NCI-H2081 treated with DMSO at 0.1 percent for 48 hours (cell line): Measurements from ENCODE around the gene ORAI3.

Experiments used
- DNase-seq: peaks from one replicate; lab custom pipeline; 2025; lab: John Stamatoyannopoulos, UW

Gene ORAI3

DNA sequence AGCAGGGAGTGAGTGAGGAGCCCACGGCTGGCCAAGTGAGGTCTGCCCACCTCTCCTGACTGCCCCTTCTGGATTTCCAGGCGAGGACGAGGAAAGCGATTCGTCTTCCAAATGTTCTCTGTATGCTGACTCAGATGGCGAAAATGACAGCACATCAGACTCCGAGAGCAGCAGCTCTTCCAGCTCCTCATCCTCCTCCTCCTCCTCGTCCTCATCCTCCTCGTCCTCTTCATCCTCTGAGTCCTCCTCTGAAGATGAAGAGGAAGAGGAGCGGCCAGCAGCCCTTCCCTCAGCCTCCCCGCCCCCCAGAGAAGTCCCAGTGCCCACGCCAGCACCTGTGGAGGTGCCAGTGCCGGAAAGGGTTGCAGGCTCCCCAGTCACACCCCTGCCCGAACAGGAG lies 22.4 kb downstream of the ORAI3 start:
- no peak for DNase-seq

- DNase-seq: no peak
These were observed 24.0 kb downstream of the ORAI3 start for GRCh38 chr16:30972872-30973271.

- DNase-seq: no peak
These were observed 25.5 kb downstream of the ORAI3 start for GRCh38 chr16:30974348-30974747.

GRCh38 chr16:30976486-30976885 lies 27.6 kb downstream of the ORAI3 start:
- no peak for DNase-seq

GRCh38 chr16:30977502-30977901 lies 28.6 kb downstream of the ORAI3 start:
- no peak for DNase-seq

GRCh38 chr16:30979170-30980022 lies 30.5 kb downstream of the ORAI3 start:
- no peak for DNase-seq

DNA sequence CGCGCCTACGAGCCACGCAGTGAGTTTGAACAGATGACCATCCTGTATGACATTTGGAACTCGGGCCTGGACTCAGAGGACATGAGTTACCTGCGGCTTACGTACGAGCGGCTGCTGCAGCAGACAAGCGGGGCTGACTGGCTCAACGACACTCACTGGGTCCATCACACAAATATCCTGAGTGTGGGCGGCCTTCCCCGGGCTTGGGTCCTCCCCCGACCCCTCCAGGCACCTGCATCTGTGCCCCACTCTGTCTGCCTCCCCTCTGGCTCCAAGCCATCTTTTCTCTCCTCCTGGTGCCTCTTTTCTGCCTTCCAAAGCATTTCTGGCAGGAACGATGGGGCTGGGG lies 31.1 kb downstream of the ORAI3 start:
- DNase-seq: no peak

DNA sequence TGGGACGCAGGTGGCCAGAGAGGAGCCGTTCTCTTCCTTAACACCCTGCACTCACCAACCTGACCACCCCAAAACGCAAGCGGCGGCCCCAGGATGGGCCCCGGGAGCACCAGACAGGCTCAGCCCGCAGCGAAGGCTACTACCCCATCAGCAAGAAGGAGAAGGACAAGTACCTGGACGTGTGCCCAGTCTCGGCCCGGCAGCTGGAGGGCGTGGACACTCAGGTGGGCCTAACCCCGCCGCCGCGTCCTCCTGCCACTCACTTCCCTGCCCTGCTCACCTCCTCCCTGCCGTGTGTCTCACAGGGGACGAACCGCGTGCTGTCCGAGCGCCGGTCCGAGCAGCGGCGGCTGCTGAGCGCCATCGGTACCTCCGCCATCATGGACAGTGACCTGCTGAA lies 31.6 kb downstream of the ORAI3 start:
- no peak for DNase-seq

- no peak for DNase-seq
These were observed 32.1 kb downstream of the ORAI3 start for GRCh38 chr16:30980959-30981358.

GRCh38 chr16:30982548-30983288 lies 33.9 kb downstream of the ORAI3 start:
- no peak for DNase-seq

DNA sequence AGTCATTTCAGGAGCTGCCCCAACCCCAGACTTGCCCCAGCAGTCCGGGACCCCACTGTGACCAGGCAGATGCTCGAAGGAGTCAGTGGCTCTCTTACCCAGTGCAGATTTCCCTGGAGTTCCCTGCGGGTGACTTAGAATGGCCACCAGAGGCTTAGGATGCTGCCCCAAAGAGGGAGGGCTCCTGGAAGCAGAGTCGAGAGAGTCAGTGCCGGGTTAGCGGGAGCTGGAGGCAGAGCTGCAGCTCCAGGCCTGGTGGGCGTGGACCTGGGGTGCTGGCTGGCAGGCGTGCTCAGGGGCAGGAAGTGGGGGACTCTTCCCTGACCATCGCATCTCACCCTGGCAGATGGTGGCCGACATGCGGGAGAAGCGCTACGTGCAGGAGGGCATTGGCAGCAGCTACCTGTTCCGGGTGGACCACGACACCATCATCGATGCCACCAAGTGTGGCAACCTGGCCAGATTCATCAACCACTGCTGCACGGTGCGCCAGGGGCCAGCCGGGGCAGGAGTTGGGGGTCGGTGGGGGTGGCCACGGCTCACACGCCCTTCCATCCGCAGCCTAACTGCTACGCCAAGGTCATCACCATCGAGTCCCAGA lies 34.5 kb downstream of the ORAI3 start:
- DNase-seq: no peak

GRCh38 chr16:30983898-30984610 lies 35.2 kb downstream of the ORAI3 start:
- no peak for DNase-seq

- no peak for DNase-seq
These were observed 36.0 kb downstream of the ORAI3 start, which contains the start of gene HSD3B7 for GRCh38 chr16:30984669-30985400. Gene HSD3B7 (plus strand): TSS chr16:30985207. CDS start chr16:30985659, 452 bp downstream.

GRCh38 chr16:30985401-30986128 lies 36.7 kb downstream of the ORAI3 start:
- no peak for DNase-seq

GRCh38 chr16:30986129-30986991 lies 37.5 kb downstream of the ORAI3 start:
- DNase-seq: no peak

GRCh38 chr16:30987581-30988190 lies 38.8 kb downstream of the ORAI3 start:
- DNase-seq: no peak

DNA sequence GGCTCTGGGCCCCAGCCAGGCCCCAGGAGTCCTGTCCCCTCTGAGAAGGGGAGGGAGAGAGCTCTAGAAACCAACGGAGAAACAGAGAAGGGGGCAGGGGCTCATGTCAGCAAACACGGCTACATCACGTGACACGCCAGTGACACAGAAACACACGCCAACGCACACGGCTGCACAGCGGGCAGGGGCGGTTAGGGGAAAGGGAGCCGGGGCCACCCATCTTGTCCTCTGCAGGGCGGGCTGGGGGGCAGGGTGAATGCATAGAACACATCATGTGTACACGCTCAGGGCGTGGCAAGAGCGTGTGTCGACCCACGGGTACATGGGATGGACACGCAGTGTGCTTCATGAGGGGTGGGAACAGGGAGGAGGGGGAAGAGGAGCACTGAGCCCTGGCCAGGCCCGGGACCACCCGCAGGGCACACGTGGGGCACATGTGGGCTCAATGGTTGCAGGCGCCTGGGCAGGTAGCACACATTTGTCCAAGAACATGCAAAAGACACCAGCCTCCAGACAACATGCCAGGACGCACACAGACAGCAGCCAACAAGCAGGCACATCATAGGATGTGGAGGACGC lies 40.7 kb downstream of the ORAI3 start:
- DNase-seq: no peak

GRCh38 chr16:30990105-30990504 lies 41.2 kb downstream of the ORAI3 start:
- no peak for DNase-seq

DNA sequence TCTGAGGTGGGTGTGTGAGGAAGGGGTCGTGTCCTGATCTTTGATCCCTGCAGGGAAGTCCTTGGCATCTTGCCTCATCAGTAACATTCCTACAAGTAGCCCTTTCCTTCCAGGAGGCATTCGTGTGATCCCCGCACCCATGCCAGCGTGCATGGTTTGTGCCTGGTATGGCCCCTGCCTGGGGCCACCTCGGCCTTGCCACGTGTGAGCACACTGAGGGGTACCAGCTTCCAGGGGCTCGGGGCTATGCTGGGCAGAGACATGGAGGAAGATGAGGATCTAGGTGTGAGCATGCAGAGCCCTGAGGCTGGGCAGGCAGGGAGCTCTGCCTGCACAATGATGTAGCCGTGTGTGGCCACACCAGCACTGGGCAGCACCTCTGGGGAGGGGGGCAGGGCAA lies 42.2 kb downstream of the ORAI3 start:
- no peak for DNase-seq
